GM19023 (cell line): ENCODE results near the gene POU6F2.
"Not testable (repeated sequence)": the region's sequence is repeated elsewhere in the genome, so short reads cannot be mapped to it uniquely, and the experiment has no call there.

Experiments
- ATAC-seq: cut with Tn5 transposase; IDR thresholded peaks from one replicate; pipeline ENCODE4 v1.9.1; 2021; ENCODE audit warnings: mild to moderate bottlenecking, moderate library complexity; ENCODE audit not compliant: unreplicated experiment

The POU6F2 gene, protein sequence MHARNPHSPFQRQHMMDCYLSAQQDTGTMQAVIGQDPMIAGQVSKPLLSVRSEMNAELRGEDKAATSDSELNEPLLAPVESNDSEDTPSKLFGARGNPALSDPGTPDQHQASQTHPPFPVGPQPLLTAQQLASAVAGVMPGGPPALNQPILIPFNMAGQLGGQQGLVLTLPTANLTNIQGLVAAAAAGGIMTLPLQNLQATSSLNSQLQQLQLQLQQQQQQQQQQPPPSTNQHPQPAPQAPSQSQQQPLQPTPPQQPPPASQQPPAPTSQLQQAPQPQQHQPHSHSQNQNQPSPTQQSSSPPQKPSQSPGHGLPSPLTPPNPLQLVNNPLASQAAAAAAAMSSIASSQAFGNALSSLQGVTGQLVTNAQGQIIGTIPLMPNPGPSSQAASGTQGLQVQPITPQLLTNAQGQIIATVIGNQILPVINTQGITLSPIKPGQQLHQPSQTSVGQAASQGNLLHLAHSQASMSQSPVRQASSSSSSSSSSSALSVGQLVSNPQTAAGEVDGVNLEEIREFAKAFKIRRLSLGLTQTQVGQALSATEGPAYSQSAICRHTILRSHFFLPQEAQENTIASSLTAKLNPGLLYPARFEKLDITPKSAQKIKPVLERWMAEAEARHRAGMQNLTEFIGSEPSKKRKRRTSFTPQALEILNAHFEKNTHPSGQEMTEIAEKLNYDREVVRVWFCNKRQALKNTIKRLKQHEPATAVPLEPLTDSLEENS

GRCh38 chr7:38977685-38978084, at the start of gene POU6F2:
TSS of gene POU6F2 (plus strand) at chr7:38977909. CDS start at chr7:38977954, 45 bp downstream.
- ATAC-seq: no peak

DNA sequence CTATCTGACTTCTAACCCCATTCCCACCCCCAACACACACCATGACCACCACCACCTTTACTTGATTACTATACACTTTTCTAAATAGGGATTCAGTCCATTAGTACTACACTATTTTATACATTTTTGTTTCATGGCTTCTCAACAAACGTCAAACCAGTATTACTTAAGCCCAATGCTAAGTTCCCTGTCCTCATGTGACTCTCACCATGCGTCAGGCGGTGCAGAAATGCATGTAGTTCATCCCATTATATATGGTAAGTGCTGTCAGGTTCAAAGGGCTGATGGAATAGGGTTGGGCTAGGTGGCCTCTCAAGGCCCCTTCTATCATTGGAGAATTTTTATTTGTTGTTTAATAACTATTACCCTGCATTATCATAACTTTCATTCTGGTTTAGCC, 49.2 kb upstream of the POU6F2 start:
- ATAC-seq: no peak

DNA sequence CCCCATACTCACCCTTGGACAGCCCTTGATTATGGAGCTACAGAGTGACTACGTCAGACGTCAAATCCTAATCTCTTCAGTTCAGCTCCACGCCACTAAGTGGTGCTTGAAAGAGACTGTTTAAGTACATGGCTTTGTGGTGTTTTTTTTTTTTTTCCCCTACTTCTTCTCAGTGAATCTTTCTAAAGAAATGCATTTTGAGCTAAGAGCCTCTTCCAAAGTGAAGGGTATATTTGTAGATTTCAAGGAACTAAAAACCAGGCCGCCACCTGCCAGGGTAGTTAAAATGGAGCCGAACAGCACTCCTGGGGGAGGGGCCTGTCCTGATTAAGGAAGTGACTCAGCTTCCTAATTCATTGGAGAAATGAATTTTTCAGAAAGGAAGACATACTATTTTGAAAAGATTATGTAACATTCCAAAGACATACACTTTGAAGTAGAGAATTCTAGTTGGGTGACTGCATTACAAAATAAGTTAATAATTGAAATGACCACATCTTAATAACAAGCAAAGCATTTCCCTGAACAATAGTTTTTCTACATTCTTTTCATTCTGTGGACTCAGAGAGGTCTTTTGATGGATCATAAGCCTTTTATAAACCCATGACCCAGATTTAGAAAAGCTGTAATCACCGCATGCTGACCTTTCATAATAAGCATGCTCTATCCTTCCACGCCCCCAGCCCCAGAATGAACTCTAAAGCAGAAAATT, 48.1 kb upstream of the POU6F2 start:
- ATAC-seq: no peak

DNA sequence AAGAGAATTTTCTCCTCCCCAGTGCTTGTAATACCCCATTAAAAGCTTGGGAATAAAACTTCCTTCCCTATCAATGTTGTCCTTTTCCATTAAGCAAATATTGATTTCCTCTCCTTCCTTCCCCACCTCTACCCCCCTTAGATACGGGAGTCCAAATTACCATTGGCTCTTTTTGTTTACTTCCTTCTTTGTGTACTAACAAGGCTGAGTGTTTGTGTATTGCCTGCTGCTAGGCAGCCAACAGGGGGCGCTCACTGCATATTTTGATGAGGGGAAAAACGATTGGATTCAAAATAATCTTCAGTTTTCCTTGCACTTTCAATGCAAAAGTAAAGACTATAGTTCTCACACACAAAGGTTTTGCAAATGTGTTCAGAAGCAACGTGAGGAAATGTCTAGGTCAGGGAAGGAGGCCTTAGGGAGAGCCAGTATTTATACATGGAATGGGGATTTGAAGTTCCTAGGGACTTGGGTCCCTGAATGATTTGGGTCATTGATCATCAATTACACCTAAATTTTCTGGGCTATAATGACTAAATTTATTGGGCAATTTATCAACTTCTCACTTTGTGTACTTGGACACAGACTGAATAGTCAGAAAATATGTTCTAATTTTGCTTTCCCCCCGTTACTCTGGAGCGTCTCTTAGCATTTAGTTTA, 45.1 kb upstream of the POU6F2 start:
- ATAC-seq: peak; percentile 75

DNA sequence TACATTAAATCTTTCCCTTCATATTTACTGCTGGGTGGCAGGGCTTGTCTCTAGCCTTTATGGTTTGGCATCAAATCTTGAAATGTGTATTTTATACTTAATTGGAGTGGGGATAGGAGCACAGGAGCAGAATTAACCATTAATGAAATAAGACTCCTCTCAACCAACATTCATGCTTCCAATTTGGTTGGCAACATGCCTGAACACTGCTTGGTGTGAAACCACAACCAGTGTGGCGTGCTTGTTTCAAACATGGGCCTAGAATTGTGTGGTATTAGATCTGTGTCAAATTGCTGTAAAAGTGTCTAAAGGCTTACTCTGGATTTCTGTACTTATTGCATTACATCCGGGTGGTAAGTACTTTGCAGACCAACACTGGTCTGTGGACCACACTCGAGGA, 43.7 kb upstream of the POU6F2 start:
- no peak for ATAC-seq

DNA sequence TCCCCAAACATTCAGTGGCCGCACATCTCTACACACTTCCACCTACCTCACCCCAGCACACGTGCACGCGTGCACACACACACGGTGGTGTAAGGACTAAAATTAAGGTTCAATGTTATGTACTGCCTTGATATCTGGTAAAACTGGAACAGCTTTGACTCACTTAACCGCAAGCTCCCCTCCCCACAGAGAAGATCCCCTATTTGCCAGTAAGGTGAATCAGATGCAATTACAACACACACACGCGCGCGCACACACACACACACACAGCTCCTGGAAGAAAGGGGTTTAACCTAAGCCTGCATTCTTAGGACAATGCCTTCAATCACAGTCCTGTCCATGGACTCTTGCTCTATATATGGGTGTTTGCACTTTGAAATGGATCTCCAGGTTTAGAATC, 43.2 kb upstream of the POU6F2 start:
- no peak for ATAC-seq

DNA sequence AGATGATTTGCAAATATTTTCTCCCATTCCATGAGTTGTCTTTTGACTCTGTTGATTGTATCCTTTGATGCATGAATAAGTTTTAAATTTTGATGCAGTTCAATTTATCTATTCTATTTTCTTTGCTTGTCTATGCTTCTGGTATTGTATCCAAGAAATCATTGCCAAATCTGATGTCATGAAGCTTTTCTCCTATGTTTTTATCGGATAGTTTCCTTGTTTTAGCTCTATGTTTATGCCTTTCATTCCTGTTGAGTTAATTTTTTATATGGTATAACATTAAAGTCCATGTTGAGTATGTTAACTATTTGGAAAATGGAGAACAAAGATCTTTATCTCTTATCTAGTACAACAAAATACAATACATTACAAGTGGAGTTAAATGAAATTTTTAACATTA, 41.1 kb upstream of the POU6F2 start:
- ATAC-seq: no peak

DNA sequence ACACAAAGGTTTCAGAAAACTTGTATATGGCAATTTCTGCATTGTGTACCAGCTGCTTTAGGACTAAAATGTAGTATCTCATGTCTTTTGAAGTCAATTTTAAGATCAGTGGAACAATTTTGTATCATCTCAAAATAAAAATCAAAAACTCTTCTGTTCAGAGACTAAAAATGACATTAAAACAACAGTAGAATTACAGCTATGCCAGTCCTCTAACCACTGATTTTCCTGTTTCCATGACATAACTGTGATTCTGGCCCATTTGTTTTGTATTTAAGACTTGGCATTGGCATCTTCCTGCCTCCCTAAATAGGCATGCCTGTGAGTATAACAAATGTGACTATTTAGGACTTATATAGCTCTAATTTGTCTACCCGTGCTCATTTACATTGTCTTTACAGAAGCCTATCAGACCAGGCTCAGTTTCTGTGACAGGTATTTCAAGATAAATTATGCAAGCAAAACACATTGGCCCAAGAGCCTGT, 39.7 kb upstream of the POU6F2 start:
- no peak for ATAC-seq

DNA sequence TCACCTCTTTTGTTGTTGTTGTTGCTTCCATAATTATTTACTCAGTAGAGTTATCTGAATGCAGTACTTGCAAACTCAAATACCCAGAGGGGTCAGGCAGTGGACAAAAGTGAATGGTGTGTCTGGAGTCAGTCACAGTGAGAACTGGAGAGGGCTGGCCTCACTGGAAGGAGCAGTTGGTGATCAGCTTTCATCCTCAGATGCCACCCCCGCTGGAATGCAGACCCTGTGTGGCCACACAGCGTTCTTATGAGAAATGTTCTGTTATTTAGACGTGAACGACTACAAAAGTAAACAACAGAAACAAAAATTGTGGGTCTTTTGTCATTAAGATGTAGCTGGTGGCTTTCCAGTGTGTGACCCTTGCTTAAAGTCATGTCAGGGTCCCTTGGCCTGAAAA, 39.1 kb upstream of the POU6F2 start:
- no peak for ATAC-seq

GRCh38 chr7:38940774-38941173, 36.9 kb upstream of the POU6F2 start:
- no peak for ATAC-seq

DNA sequence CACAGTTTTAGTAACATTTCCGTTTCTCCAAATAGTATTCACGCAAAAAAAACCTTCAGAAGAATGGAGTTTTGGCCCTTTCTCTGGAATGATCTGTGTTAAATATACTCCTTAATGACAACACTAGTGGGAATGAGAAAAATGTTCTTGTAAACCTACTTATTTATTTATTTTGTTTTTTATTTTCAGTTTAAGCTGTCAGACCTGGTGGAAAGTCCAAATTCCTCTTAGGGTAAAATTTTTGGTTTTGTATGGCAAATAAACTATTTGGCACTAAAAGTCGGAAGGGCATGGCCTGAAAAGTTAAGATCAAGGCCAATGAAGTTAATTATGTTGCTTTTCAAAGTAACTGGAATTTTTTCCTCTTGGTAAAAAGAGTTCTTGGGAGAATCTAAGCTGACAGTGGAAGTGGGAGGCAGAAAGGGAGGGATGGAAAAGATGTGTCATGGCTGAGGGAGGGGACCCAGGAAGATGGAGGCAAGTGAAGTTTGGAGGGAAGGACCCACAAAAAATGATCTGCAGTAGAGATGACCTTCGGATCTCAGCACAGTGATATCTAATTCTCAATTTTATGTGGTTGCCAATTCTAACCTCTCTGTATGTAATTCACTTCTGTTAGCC, 35.2 kb upstream of the POU6F2 start:
- no peak for ATAC-seq

GRCh38 chr7:38947541-38947940, 30.2 kb upstream of the POU6F2 start:
- ATAC-seq: not testable (repeated sequence)

GRCh38 chr7:38950309-38950708, 27.4 kb upstream of the POU6F2 start:
- no peak for ATAC-seq

GRCh38 chr7:38951213-38951612, 26.5 kb upstream of the POU6F2 start:
- ATAC-seq: no peak

DNA sequence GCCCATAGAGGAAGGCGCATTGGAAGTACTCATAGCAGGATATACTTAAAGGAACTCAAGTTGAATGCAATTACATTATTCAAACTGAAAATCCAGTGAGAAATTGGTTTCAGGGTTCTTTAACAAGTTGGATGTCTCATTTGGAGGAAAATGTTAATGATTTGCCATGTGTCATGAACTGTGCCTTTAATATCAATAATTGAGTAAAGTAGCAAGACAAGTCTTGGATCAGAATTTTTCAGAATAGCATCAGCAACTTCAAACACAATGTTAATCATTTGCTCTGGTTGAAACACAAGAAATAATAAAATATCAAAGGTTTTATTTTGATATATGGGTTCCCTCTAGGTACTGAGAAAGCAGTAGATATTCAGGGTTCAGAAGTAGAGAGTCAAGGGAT, 24.5 kb upstream of the POU6F2 start:
- no peak for ATAC-seq

DNA sequence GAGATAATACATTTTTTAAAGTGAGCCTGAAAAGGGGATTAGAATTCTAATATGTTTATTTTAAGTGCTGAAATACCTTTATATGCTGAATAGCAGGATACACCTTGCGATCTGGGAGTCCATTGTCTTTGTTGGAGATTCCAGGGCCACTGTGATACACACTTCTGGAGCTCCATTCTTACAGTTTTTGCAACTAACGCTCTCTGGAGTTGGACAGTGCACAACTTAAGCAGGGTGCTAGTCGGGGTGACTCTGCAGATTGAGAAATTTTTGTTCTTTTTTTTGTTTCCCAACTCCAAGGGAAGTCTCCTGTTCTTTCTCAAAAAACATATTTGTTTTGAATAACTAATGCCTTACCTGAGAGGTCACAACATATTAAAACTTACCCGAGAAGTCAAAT, 23.7 kb upstream of the POU6F2 start:
- no peak for ATAC-seq

DNA sequence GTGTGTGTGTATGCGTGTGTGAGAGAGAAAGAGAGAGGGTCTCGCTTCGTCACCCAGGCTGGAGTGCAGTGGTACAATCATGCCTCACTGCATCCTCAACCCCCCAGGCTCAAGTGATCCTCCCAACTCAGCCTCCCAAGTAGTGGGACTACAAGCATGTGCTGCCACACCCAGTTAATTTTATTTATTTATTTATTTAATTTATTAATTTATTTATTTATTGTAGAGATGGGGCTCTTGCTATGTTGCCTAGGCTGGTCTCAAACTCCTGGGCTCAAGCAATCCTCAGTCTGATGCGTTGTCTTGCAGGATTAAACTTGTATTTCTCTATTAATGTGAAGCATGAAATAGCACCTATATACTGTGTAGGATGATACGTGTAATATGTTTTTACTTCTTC, 21.8 kb upstream of the POU6F2 start:
- ATAC-seq: no peak

GRCh38 chr7:38962028-38962427, 15.7 kb upstream of the POU6F2 start:
- ATAC-seq: no peak

DNA sequence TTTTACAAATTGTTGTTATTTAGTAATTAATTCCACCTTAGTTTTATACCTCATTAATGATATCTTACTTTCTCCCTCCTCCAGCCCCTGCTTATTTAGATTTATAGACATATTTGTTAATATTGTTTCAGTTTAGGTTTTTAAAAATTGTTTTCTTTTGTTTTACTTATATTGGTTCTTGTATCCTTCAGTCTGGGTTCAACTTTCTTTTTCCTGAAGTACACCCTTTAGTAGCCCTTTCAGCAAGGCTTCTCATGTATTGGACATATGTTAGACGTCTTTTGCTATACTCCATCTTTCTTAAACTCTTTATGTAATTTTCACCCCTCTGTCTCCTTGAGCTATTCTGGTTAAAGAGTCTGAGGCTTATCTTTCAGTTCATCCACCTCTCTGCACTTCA, 12.8 kb upstream of the POU6F2 start:
- ATAC-seq: no peak

GRCh38 chr7:38973760-38974159, 3.9 kb upstream of the POU6F2 start:
- ATAC-seq: no peak

GRCh38 chr7:38975944-38976392, 1.7 kb upstream of the POU6F2 start:
- no peak for ATAC-seq
